GM12878 (cell line): ENCODE data around the gene TLE3. TPM values are rescaled to one million over a fixed set of nuclear protein-coding genes. Genes with fewer than 3 reads are reported as not detected.

Experiments used
- ATAC-seq: fragments of 200-7000 bp; cut with Tn5 transposase; 3 replicates; pipeline ENCODE4 v1.9.1; 2020; ENCODE audit warnings: mild to moderate bottlenecking, moderate library complexity
- BruUV-seq: library from RNA; stranded (reverse); fragments of 400-500 nt; replicated peaks from 2 replicates; lab custom pipeline; 2021; lab: Mats Ljungman, UMichigan
- CTCF ChIA-PET: fragments of 300-600 bp; sonication (Branson Sonifier 250); formaldehyde crosslinking; extraction: SDS; loops from one replicate; lab custom pipeline; 2021; ENCODE audit warnings: inconsistent platforms; lab: Yijun Ruan, JAX
- POLR2A ChIA-PET: fragments of 350-600 bp; formaldehyde crosslinking; extraction: SDS; loops from one replicate; lab custom pipeline; 2021; ENCODE audit warnings: inconsistent platforms; lab: Charles Lee
- RAD21 ChIA-PET: fragments of 300-600 bp; sonication (Branson Sonifier 250); formaldehyde crosslinking; loops from one replicate; lab custom pipeline; 2023; ENCODE audit warnings: antibody characterized with exemption; ENCODE audit not compliant: unreplicated experiment; lab: Charles Lee
- SMC1A ChIA-PET: fragments of 300-600 bp; sonication (Branson Sonifier 250); formaldehyde crosslinking; loops from one replicate; lab custom pipeline; 2023; ENCODE audit not compliant: unreplicated experiment, uncharacterized antibody; lab: Charles Lee
- DNase-seq: peaks from one replicate; pipeline ENCODE4 v3.0.0-alpha.2; 2011; ENCODE audit warnings: low read depth, low spot score
- FAIRE-seq: peaks from 3 replicates; lab custom pipeline; 2011; peaks lifted over from hg19 to GRCh38; lab: Jason Lieb, UNC
- H2AFZ ChIP-seq: 2 replicates; pipeline ENCODE4 v1.6.0; 2011; ENCODE audit warnings: low read depth, low read length, control low read depth; ENCODE audit not compliant: control insufficient read depth
- H3K27ac ChIP-seq: 2 replicates; pipeline ENCODE4 v1.5.1; 2011; ENCODE audit warnings: control low read depth; ENCODE audit not compliant: control insufficient read depth, insufficient read depth
- H3K27me3 ChIP-seq, 2 experiments: replicated peaks in 1 of 2; 2 replicates each; pipeline versions ENCODE4 v1.6.0 to v1.6.1; 2011; ENCODE audit warnings: low read length in 1 of 2; ENCODE audit not compliant: control insufficient read depth in 2 of 2, insufficient read depth in 2 of 2
- H3K36me3 ChIP-seq, 2 experiments: 2 replicates each; pipeline ENCODE4 v1.5.1; 2011; ENCODE audit warnings: low read length in 1 of 2; ENCODE audit not compliant: control insufficient read depth in 2 of 2, insufficient read depth in 2 of 2
- H3K4me1 ChIP-seq: 2 replicates; pipeline ENCODE4 v1.6.1; 2011; ENCODE audit warnings: mild to moderate bottlenecking, low read length, moderate library complexity, mixed read lengths; ENCODE audit not compliant: control insufficient read depth, insufficient read depth
- H3K4me2 ChIP-seq: 2 replicates; pipeline ENCODE4 v1.6.0; 2011; ENCODE audit warnings: control low read depth; ENCODE audit not compliant: control insufficient read depth, insufficient read depth
- H3K4me3 ChIP-seq: fragments of 200-600 bp; sonication (generic); 2 replicates; pipeline ENCODE4 v1.5.1; 2016
- H3K79me2 ChIP-seq: 2 replicates; pipeline ENCODE4 v1.6.0; 2011; ENCODE audit warnings: low read length; ENCODE audit not compliant: control insufficient read depth, insufficient read depth
- H3K9ac ChIP-seq: 2 replicates; pipeline ENCODE4 v1.8.0; 2011; ENCODE audit warnings: low read length, control low read depth, mixed read lengths; ENCODE audit not compliant: control insufficient read depth, insufficient read depth
- H3K9me3 ChIP-seq: replicated peaks from 3 replicates; pipeline ENCODE4 v1.5.1; 2011; ENCODE audit warnings: mild to moderate bottlenecking, low read length; ENCODE audit not compliant: control insufficient read depth, insufficient read depth
- H4K20me1 ChIP-seq: 2 replicates; pipeline ENCODE4 v1.6.0; 2011; ENCODE audit not compliant: control insufficient read depth, insufficient read depth
- BCLAF1 ChIP-seq: fragments of 450-650 bp; IDR thresholded peaks from 2 replicates; pipeline ENCODE4 v1.6.1; 2017; ENCODE audit warnings: antibody characterized with exemption, mild to moderate bottlenecking, moderate library complexity
- DPF2 ChIP-seq: fragments of 450-650 bp; IDR thresholded peaks from 2 replicates; pipeline ENCODE4 v1.6.1; 2017; ENCODE audit warnings: mild to moderate bottlenecking
- FOXM1 ChIP-seq: IDR thresholded peaks from 2 replicates; pipeline ENCODE4 v1.6.1; 2012; ENCODE audit warnings: low read depth, mild to moderate bottlenecking, inconsistent platforms, low read length, moderate library complexity
- HCFC1 ChIP-seq: fragments of 150-350 bp; IDR thresholded peaks from 2 replicates; pipeline ENCODE4 v1.6.1; 2014; ENCODE audit warnings: low read length
- JUND ChIP-seq: IDR thresholded peaks from 2 replicates; pipeline ENCODE4 v1.6.1; 2012; ENCODE audit warnings: low read depth, mild to moderate bottlenecking, low read length, improper control_type of control experiment, moderate library complexity
- KLF5 ChIP-seq: fragments of 450-650 bp; IDR thresholded peaks from 2 replicates; pipeline ENCODE4 v1.6.1; 2014; ENCODE audit warnings: mild to moderate bottlenecking; ENCODE audit not compliant: partially characterized antibody
- MEF2A ChIP-seq: IDR thresholded peaks from 2 replicates; pipeline ENCODE4 v1.6.1; 2011; ENCODE audit warnings: low read depth, mild to moderate bottlenecking, low read length, moderate library complexity; ENCODE audit not compliant: insufficient read depth
- NFYA ChIP-seq: IDR thresholded peaks from 2 replicates; pipeline ENCODE4 v1.6.1; 2011; ENCODE audit warnings: low read depth, mild to moderate bottlenecking, low read length, improper control_type of control experiment, borderline replicate concordance
- NRF1 ChIP-seq: conservative IDR thresholded peaks from 2 replicates; pipeline ENCODE4 v1.6.1; 2011; ENCODE audit warnings: mild to moderate bottlenecking, low read depth, low read length, improper control_type of control experiment
- POLR2AphosphoS2 ChIP-seq: IDR thresholded peaks from 2 replicates; pipeline ENCODE4 v1.6.1; 2011; ENCODE audit warnings: low read depth, mild to moderate bottlenecking, low read length, improper control_type of control experiment, moderate library complexity
- RELA ChIP-seq: fragments of 450-650 bp; IDR thresholded peaks from 2 replicates; pipeline ENCODE4 v1.8.0; 2014; ENCODE audit warnings: borderline replicate concordance; ENCODE audit not compliant: partially characterized antibody
- RFX5 ChIP-seq: IDR thresholded peaks from 2 replicates; pipeline ENCODE4 v1.6.1; 2011; ENCODE audit warnings: low read depth, low read length, improper control_type of control experiment
- SIN3A ChIP-seq: IDR thresholded peaks from 2 replicates; pipeline ENCODE4 v1.6.1; 2012; ENCODE audit warnings: low read depth, low read length, improper control_type of control experiment
- STAT3 ChIP-seq: IDR thresholded peaks from 2 replicates; pipeline ENCODE4 v1.6.1; 2011; ENCODE audit warnings: low read depth, low read length, improper control_type of control experiment
- ZBED1 ChIP-seq: IDR thresholded peaks from 2 replicates; pipeline ENCODE4 v1.6.1; 2016; ENCODE audit warnings: borderline replicate concordance
- ZNF207 ChIP-seq: fragments of 450-650 bp; IDR thresholded peaks from 2 replicates; pipeline ENCODE4 v1.6.1; 2014; ENCODE audit warnings: antibody characterized with exemption, mild to moderate bottlenecking, borderline replicate concordance
- ZNF384 ChIP-seq: IDR thresholded peaks from 2 replicates; pipeline ENCODE4 v1.6.1; 2012; ENCODE audit warnings: low read depth, mild to moderate bottlenecking, low read length, improper control_type of control experiment, borderline replicate concordance
- WGBS: methylation state at CpG from one replicate; pipeline ENCODE4 v1.1.6; 2016; ENCODE audit warnings: low lambda C conversion rate; ENCODE audit not compliant: insufficient replicate concordance, insufficient coverage; ENCODE audit errors: missing lambda C conversion rate; 5-methylcytosine and 5-hydroxymethylcytosine counted together
- in situ Hi-C: fragments of 300-500 bp; cut with MboI; formaldehyde crosslinking; loops from 9 replicates; pipeline ENCODE4 v1.14.3; 2018; ENCODE audit warnings: mixed read lengths
- intact Hi-C: fragments of 100-400 bp; cut with micrococcal nuclease; formaldehyde crosslinking; loops from one replicate; pipeline ENCODE4 v1.14.2; 2022; ENCODE audit not compliant: unreplicated experiment
- polyA plus RNA-seq, 11 experiments: library from polyadenylated mRNA; depleted of rRNA in 4 of 11; unstranded in 6 of 11; stranded (reverse) in 5 of 11; fragments of >200 nt; fragmentation: Nextera tagmentation in 4 of 11; fragmentation: Illumina TruSeq in 1 of 11; extraction: Ambion mirVana in 4 of 11; extraction: Trizol in 1 of 11; gene quantifications; 1 replicate in 1 of 11; 2 replicates in 10 of 11; pipeline versions ENCODE4 v1.2.1 to v1.2.3, GENCODE V29; 2011 to 2016; ENCODE audit warnings: inconsistent platforms in 2 of 11, missing spikeins in 2 of 11, low read depth in 1 of 11
- total RNA-seq, 4 experiments: library from RNA; depleted of rRNA in 3 of 4; stranded (reverse); fragments of >200 nt in 3 of 4; fragmentation: Illumina TruSeq in 1 of 4; extraction: Trizol in 1 of 4; gene quantifications; 2 replicates each; pipeline versions ENCODE4 v1.2.1 to v1.2.3, GENCODE V29; 2013 to 2021
- TF ChIP-seq, protein P1 (sequence below): fragments of 450-650 bp; IDR thresholded peaks from 2 replicates; pipeline ENCODE4 v1.6.1; 2017; ENCODE audit warnings: mild to moderate bottlenecking

TLE3 gene
- total and polyA plus RNA-seq, 10 of the 15 experiments (the other 5 are each of a cell fraction or from before 2014, with no cell fraction given) = 1.2 to 65.5 (median 9.7) TPM

GRCh38 chr15:70137967-70138366 is 40.2 kb upstream of the TLE3 start:
- WGBS = 72% methylated on average over 4 of the region's 4 CpGs
- BruUV-seq = no TSS peak
- intact Hi-C loops = no loop called here
- no peak overlapping the region for H3K4me2 ChIP-seq
- no peak overlapping the region for H3K27ac ChIP-seq
- peaks cover 28% of the 10 kb centered on the region for H3K4me1 ChIP-seq
- no peak overlapping the region for H2AFZ ChIP-seq
- H3K27me3 ChIP-seq = no peaks in the 10 kb centered on the region
- POLR2A ChIA-PET = no interaction called here
- no peak overlapping the region for H3K9ac ChIP-seq
- H3K79me2 ChIP-seq = no peaks in the 10 kb centered on the region
- SMC1A ChIA-PET = no interaction called here
- CTCF ChIA-PET = interaction anchor here (3.5 kb wide), 1 partner anchor 350 kb away, joined by 10 read pairs; no protein-coding TSS in a partner anchor
- H4K20me1 ChIP-seq = no peaks in the 10 kb centered on the region
- ATAC-seq (no peak), DNase-seq (no peak), FAIRE-seq (no peak)
- no peaks in the 10 kb centered on the region for H3K9me3 ChIP-seq
- TF ChIP-seq BCLAF1 (no peak), JUND (no peak), DPF2 (no peak), NRF1 (no peak), SIN3A (no peak), STAT3 (no peak), NFYA (no peak), MEF2A (no peak), RFX5 (no peak), KLF5 (no peak), POLR2AphosphoS2 (no peak), RELA (no peak), ZBED1 (no peak), FOXM1 (no peak), ZNF207 (no peak), HCFC1 (no peak), ZNF384 (no peak)
- TF ChIP-seq, protein P1, sequence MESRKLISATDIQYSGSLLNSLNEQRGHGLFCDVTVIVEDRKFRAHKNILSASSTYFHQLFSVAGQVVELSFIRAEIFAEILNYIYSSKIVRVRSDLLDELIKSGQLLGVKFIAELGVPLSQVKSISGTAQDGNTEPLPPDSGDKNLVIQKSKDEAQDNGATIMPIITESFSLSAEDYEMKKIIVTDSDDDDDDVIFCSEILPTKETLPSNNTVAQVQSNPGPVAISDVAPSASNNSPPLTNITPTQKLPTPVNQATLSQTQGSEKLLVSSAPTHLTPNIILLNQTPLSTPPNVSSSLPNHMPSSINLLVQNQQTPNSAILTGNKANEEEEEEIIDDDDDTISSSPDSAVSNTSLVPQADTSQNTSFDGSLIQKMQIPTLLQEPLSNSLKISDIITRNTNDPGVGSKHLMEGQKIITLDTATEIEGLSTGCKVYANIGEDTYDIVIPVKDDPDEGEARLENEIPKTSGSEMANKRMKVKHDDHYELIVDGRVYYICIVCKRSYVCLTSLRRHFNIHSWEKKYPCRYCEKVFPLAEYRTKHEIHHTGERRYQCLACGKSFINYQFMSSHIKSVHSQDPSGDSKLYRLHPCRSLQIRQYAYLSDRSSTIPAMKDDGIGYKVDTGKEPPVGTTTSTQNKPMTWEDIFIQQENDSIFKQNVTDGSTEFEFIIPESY = no peak
- H3K4me3 ChIP-seq = no peak overlapping the region
- no peaks in the 10 kb centered on the region for H3K36me3 ChIP-seq
- RAD21 ChIA-PET = interaction anchor here (0.9 kb wide), 1 partner anchor 37 kb away, joined by 5 read pairs; no protein-coding TSS in a partner anchor
- in situ Hi-C loops = no loop called here
